GM18907 (cell line): ENCODE data around the gene ADAMTS13.

Experiments
- ATAC-seq: cut with Tn5 transposase; IDR thresholded peaks from one replicate; pipeline ENCODE4 v1.9.1; 2021; ENCODE audit warnings: mild to moderate bottlenecking, moderate library complexity; ENCODE audit not compliant: unreplicated experiment

ADAMTS13 gene

GRCh38 chr9:133470427-133470924, 48.3 kb downstream of the ADAMTS13 start:
- no peak for ATAC-seq

GRCh38 chr9:133470988-133471387, 48.8 kb downstream of the ADAMTS13 start:
- ATAC-seq: no peak

- no peak for ATAC-seq
These were observed 49.5 kb downstream of the ADAMTS13 start for GRCh38 chr9:133471551-133472276.

- ATAC-seq: no peak
These were observed 50.1 kb downstream of the ADAMTS13 start for GRCh38 chr9:133472277-133472645.

- no peak for ATAC-seq
These were observed 50.7 kb downstream of the ADAMTS13 start for GRCh38 chr9:133472753-133473378.

- ATAC-seq: no peak
These were observed 51.6 kb downstream of the ADAMTS13 start for GRCh38 chr9:133473743-133474142.

GRCh38 chr9:133474215-133474614, 52.0 kb downstream of the ADAMTS13 start:
- ATAC-seq: no peak

- no peak for ATAC-seq
These were observed 52.7 kb downstream of the ADAMTS13 start for GRCh38 chr9:133474853-133475252.

GRCh38 chr9:133475292-133476012, 53.3 kb downstream of the ADAMTS13 start:
- no peak for ATAC-seq

GRCh38 chr9:133476036-133476931, 54.1 kb downstream of the ADAMTS13 start:
- no peak for ATAC-seq

GRCh38 chr9:133476941-133477340, 54.8 kb downstream of the ADAMTS13 start:
- no peak for ATAC-seq

- ATAC-seq: no peak
These were observed 55.3 kb downstream of the ADAMTS13 start for GRCh38 chr9:133477461-133477860.

- ATAC-seq: peak; percentile 28
These were observed 56.1 kb downstream of the ADAMTS13 start for GRCh38 chr9:133477992-133478850.

- peak; percentile 86 for ATAC-seq
These were observed 56.9 kb downstream of the ADAMTS13 start, which contains the start of gene SLC2A6 for GRCh38 chr9:133478851-133479711. SLC2A6 (minus strand) TSS chr9:133479099; CDS start chr9:133479059, 40 bp downstream.

- no peak for ATAC-seq
These were observed 61.4 kb downstream of the ADAMTS13 start for GRCh38 chr9:133483611-133484010.

- no peak for ATAC-seq
These were observed 62.7 kb downstream of the ADAMTS13 start for GRCh38 chr9:133484671-133485437.

- no peak for ATAC-seq
These were observed 63.5 kb downstream of the ADAMTS13 start for GRCh38 chr9:133485531-133486260.
